SH-SY5Y (cell line): ENCODE data around the gene ARMC9.

Source experiments
- GATA2 ChIP-seq: IDR thresholded peaks from 2 replicates; pipeline ENCODE4 v1.6.1; 2011; ENCODE audit warnings: mild to moderate bottlenecking, low read depth, low read length
- GATA3 ChIP-seq: IDR thresholded peaks from 2 replicates; pipeline ENCODE4 v1.6.1; 2011; ENCODE audit warnings: low read depth, mild to moderate bottlenecking, low read length, moderate library complexity

DNA sequence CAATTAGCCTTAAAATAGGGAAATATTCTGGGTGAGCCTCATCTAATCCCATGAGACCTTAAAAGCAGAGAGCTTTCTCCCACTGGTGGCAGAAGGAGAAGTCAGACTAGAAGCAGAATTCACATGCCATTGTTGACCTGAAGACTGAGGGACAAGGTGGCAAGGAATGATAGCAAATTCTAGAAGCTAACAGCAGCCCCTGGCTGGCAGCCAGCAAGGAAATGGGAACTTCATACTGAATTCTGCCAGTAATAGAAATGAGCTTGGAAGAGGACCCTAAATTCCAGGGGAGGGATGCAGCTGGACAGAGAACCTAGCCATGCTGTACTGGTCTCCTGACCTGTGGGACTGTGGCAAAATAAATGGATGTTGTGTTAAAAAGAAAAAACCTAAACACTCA, 216.6 kb downstream of the ARMC9 start:
- TF ChIP-seq GATA2, result no peak
- no peak for TF ChIP-seq GATA3
